ENCODE measurements around the gene MED25.

Gene MED25

DNA sequence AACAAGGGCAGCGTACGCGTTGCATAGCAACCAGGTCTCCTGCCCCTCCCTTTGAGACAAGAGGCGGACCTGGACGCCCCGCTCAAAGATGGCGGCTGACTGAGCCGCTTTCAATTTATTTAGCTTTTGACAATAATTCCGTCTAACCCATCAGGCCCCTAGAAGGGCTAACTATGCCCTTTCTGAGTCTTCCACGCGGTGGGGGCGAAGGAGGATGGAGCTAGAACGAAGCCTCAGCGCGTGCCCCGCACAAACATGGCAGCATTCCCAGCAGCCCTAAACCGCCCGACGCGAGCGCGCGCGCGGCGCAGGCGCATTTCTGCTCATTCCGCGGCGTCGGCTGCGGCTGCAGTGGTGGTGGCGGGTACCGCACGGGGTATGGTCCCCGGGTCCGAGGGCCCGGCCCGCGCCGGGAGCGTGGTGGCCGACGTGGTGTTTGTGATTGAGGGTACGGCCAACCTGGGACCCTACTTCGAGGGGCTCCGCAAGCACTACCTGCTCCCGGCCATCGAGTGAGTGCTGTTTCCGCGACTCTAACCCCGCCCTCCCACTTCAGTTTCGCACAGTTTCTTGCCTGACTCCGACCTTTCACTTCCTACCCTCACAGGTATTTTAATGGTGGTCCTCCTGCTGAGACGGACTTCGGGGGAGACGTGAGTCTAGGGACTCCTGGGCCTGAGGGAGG lies at the start of gene MED25:
TSS of gene MED25 (plus strand) at position 326 of the 685 bp plus-strand sequence. CDS start at position 379, 53 bp downstream.
- peak; percentile 60 for DNase-seq
- peaks cover 8% of the 10 kb centered on the region for H3K36me3 ChIP-seq (replicated peaks)
- in situ Hi-C loops (cut with HindIII; ENCODE audit: low pct_ligation_motif_present, low sequenced_read_pairs), result no loop called here
- H3K27me3 ChIP-seq (replicated peaks), result no peaks in the 10 kb centered on the region
- peak within 1 kb of the TSS; percentile 98 for H3K27ac ChIP-seq
- TF ChIP-seq, protein P1, sequence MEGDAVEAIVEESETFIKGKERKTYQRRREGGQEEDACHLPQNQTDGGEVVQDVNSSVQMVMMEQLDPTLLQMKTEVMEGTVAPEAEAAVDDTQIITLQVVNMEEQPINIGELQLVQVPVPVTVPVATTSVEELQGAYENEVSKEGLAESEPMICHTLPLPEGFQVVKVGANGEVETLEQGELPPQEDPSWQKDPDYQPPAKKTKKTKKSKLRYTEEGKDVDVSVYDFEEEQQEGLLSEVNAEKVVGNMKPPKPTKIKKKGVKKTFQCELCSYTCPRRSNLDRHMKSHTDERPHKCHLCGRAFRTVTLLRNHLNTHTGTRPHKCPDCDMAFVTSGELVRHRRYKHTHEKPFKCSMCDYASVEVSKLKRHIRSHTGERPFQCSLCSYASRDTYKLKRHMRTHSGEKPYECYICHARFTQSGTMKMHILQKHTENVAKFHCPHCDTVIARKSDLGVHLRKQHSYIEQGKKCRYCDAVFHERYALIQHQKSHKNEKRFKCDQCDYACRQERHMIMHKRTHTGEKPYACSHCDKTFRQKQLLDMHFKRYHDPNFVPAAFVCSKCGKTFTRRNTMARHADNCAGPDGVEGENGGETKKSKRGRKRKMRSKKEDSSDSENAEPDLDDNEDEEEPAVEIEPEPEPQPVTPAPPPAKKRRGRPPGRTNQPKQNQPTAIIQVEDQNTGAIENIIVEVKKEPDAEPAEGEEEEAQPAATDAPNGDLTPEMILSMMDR (IDR thresholded peaks at IDR 0.05; ENCODE audit: low read depth, low read length, missing control alignments), result no peak
- peak within 1 kb of the TSS; percentile 96 for H3K4me3 ChIP-seq (ENCODE audit: low read depth, low read length)

DNA sequence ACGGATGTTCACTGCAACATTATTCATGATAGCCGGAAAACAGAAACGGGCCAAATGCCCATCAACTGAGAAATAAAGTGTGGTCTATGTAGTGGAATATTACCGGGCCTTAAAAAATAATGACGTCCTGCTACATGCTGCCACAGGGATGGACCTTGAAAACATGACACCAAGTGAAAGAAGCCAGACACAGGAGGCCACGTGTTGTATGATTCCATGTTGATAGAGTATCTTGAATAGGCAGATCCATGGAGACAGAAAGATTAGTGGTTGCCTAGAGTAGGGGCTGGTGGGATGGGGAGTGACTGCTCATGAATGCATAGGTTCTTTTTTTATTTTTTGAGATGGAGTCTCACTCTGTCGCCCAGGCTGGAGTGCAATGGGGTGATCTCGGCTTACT lies 47.6 kb upstream of the MED25 start:
- no peak for DNase-seq
- no peak overlapping the region for H3K27ac ChIP-seq
- peaks cover 3% of the 10 kb centered on the region for H3K36me3 ChIP-seq (replicated peaks)
- no peaks in the 10 kb centered on the region for H3K27me3 ChIP-seq (replicated peaks)
- in situ Hi-C loops (cut with HindIII; ENCODE audit: low pct_ligation_motif_present, low sequenced_read_pairs), result no loop called here
- no peak overlapping the region for H3K4me3 ChIP-seq (ENCODE audit: low read depth, low read length)
- TF ChIP-seq, protein P1 (IDR thresholded peaks at IDR 0.05; ENCODE audit: low read depth, low read length, missing control alignments), result no peak

GRCh38 chr19:49771674-49772139 lies 46.4 kb upstream of the MED25 start:
- in situ Hi-C loops (cut with HindIII; ENCODE audit: low pct_ligation_motif_present, low sequenced_read_pairs), result no loop called here
- TF ChIP-seq, protein P1 (IDR thresholded peaks at IDR 0.05; ENCODE audit: low read depth, low read length, missing control alignments), result no peak

DNA sequence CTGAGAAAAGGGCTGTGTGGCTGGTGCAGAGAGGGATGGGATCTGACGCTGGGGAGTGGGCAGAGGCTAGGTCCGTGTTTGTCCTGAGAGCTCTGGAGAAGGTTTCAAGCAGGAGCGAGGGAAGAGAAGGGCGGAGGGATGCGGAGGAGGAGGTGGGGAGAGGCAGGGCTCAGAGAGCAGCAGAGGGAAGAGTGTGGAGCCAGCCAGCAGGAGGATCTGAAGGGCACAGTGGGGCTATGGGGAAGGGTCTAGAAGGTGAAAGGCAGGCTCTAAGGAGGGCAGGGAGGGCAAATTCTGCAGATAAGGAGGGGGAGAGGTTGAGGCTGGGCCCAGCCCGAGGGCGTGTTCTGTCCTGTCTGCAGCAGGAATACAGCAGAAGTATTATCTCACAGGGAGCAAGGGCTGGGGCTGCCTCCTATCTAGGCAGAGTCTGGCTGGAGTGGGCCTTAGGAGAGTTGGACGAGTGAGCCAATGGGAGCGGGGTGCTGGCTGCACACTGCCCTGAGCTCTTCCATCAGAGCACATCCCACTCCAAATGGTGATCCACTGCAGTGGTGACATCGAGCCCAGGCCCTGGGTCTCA lies 45.1 kb upstream of the MED25 start:
- no peaks in the 10 kb centered on the region for H3K27me3 ChIP-seq (replicated peaks)
- TF ChIP-seq, protein P1 (IDR thresholded peaks at IDR 0.05; ENCODE audit: low read depth, low read length, missing control alignments), result no peak
- H3K36me3 ChIP-seq (replicated peaks), result peaks cover 9% of the 10 kb centered on the region
- no peak for DNase-seq
- in situ Hi-C loops (cut with HindIII; ENCODE audit: low pct_ligation_motif_present, low sequenced_read_pairs), result no loop called here
- no peak overlapping the region for H3K27ac ChIP-seq
- no peak overlapping the region for H3K4me3 ChIP-seq (ENCODE audit: low read depth, low read length)

More at GRCh38 chr19:49771674-49772139, 46.4 kb upstream of the MED25 start:
- no peak for DNase-seq
- Histone ChIP-seq H3K36me3 (replicated peaks) (peaks cover 9% of the 10 kb centered on the region), H3K27me3 (replicated peaks) (no peaks in the 10 kb centered on the region), H3K4me3 (ENCODE audit: low read depth, low read length) (no peak overlapping the region), H3K27ac (no peak overlapping the region)

DNA sequence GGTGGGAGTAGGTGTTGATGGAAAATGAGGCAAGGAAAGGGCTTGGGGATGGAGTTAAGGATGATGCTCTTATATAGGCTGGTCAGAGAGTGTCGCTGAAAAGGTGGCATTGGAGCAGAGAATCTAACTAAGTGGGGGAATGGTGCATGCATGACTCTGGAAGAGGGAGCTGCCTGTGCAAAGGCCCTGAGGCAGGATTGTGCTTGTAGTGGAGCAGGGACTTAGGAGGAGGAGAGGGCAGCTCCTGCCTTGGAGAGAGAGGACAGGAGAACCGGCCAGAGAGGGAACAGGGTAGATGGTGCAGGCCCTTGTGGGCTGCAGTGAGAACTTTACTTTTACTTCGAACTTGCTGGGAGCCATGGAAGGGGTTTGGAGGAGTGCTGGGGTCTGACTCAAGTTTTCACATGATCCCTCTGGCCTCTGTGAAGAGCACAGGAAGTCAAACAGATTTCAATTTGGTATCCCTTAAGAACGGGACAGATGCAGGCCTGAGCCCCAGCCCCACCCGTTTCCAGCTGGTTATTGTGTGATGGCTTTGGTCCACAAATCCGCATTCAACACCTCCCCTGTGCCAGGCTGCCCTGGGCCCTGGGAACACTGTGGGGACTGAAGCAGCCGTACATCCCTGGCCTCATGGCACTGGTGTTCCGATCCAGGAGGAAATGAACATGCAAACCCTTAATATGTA lies 44.3 kb upstream of the MED25 start:
- TF ChIP-seq, protein P1 (IDR thresholded peaks at IDR 0.05; ENCODE audit: low read depth, low read length, missing control alignments), result no peak
- no peak for DNase-seq
- Histone ChIP-seq H3K4me3 (ENCODE audit: low read depth, low read length) (no peak overlapping the region), H3K27me3 (replicated peaks) (no peaks in the 10 kb centered on the region), H3K27ac (no peak overlapping the region), H3K36me3 (replicated peaks) (peaks cover 9% of the 10 kb centered on the region)
- in situ Hi-C loops (cut with HindIII; ENCODE audit: low pct_ligation_motif_present, low sequenced_read_pairs), result no loop called here

All from brain microvascular endothelial cell (primary cell).